GM12878 (cell line): Measurements from ENCODE around the gene MTHFD1L. TPM values are rescaled to one million over a fixed set of nuclear protein-coding genes. Genes with fewer than 3 reads are reported as not detected.
"Not testable (repeated sequence)": the region's sequence is repeated elsewhere in the genome, so short reads cannot be mapped to it uniquely, and the experiment has no call there.

Experiments
- ATAC-seq: fragments of 200-7000 bp; cut with Tn5 transposase; 3 replicates; pipeline ENCODE4 v1.9.1; 2020; ENCODE audit warnings: mild to moderate bottlenecking, moderate library complexity
- BruUV-seq: library from RNA; stranded (reverse); fragments of 400-500 nt; replicated peaks from 2 replicates; lab custom pipeline; 2021; lab: Mats Ljungman, UMichigan
- CTCF ChIA-PET: fragments of 300-600 bp; sonication (Branson Sonifier 250); formaldehyde crosslinking; extraction: SDS; loops from one replicate; lab custom pipeline; 2021; ENCODE audit warnings: inconsistent platforms; lab: Yijun Ruan, JAX
- POLR2A ChIA-PET: fragments of 350-600 bp; formaldehyde crosslinking; extraction: SDS; loops from one replicate; lab custom pipeline; 2021; ENCODE audit warnings: inconsistent platforms; lab: Charles Lee
- RAD21 ChIA-PET: fragments of 300-600 bp; sonication (Branson Sonifier 250); formaldehyde crosslinking; loops from one replicate; lab custom pipeline; 2023; ENCODE audit warnings: antibody characterized with exemption; ENCODE audit not compliant: unreplicated experiment; lab: Charles Lee
- SMC1A ChIA-PET: fragments of 300-600 bp; sonication (Branson Sonifier 250); formaldehyde crosslinking; loops from one replicate; lab custom pipeline; 2023; ENCODE audit not compliant: unreplicated experiment, uncharacterized antibody; lab: Charles Lee
- DNase-seq: peaks from one replicate; pipeline ENCODE4 v3.0.0-alpha.2; 2011; ENCODE audit warnings: low read depth, low spot score
- FAIRE-seq: peaks from 3 replicates; lab custom pipeline; 2011; peaks lifted over from hg19 to GRCh38; lab: Jason Lieb, UNC
- H2AFZ ChIP-seq: 2 replicates; pipeline ENCODE4 v1.6.0; 2011; ENCODE audit warnings: low read depth, low read length, control low read depth; ENCODE audit not compliant: control insufficient read depth
- H3K27ac ChIP-seq: 2 replicates; pipeline ENCODE4 v1.5.1; 2011; ENCODE audit warnings: control low read depth; ENCODE audit not compliant: control insufficient read depth, insufficient read depth
- H3K27me3 ChIP-seq, 2 experiments: replicated peaks in 1 of 2; 2 replicates each; pipeline versions ENCODE4 v1.6.0 to v1.6.1; 2011; ENCODE audit warnings: low read length in 1 of 2; ENCODE audit not compliant: control insufficient read depth in 2 of 2, insufficient read depth in 2 of 2
- H3K36me3 ChIP-seq, 2 experiments: 2 replicates each; pipeline ENCODE4 v1.5.1; 2011; ENCODE audit warnings: low read length in 1 of 2; ENCODE audit not compliant: control insufficient read depth in 2 of 2, insufficient read depth in 2 of 2
- H3K4me1 ChIP-seq: 2 replicates; pipeline ENCODE4 v1.6.1; 2011; ENCODE audit warnings: mild to moderate bottlenecking, low read length, moderate library complexity, mixed read lengths; ENCODE audit not compliant: control insufficient read depth, insufficient read depth
- H3K4me2 ChIP-seq: 2 replicates; pipeline ENCODE4 v1.6.0; 2011; ENCODE audit warnings: control low read depth; ENCODE audit not compliant: control insufficient read depth, insufficient read depth
- H3K4me3 ChIP-seq: fragments of 200-600 bp; sonication (generic); 2 replicates; pipeline ENCODE4 v1.5.1; 2016
- H3K79me2 ChIP-seq: 2 replicates; pipeline ENCODE4 v1.6.0; 2011; ENCODE audit warnings: low read length; ENCODE audit not compliant: control insufficient read depth, insufficient read depth
- H3K9ac ChIP-seq: 2 replicates; pipeline ENCODE4 v1.8.0; 2011; ENCODE audit warnings: low read length, control low read depth, mixed read lengths; ENCODE audit not compliant: control insufficient read depth, insufficient read depth
- H3K9me3 ChIP-seq: replicated peaks from 3 replicates; pipeline ENCODE4 v1.5.1; 2011; ENCODE audit warnings: mild to moderate bottlenecking, low read length; ENCODE audit not compliant: control insufficient read depth, insufficient read depth
- H4K20me1 ChIP-seq: 2 replicates; pipeline ENCODE4 v1.6.0; 2011; ENCODE audit not compliant: control insufficient read depth, insufficient read depth
- ATF7 ChIP-seq: fragments of 450-650 bp; IDR thresholded peaks from 2 replicates; pipeline ENCODE4 v1.6.1; 2016; ENCODE audit warnings: low read depth, mild to moderate bottlenecking
- BCL3 ChIP-seq: IDR thresholded peaks from 2 replicates; pipeline ENCODE4 v1.6.1; 2011; ENCODE audit warnings: borderline replicate concordance, low read depth, mild to moderate bottlenecking, moderate library complexity, low read length; ENCODE audit not compliant: insufficient read depth, poor library complexity, severe bottlenecking
- BHLHE40 ChIP-seq, 2 experiments: fragments of 450-650 bp in 1 of 2; IDR thresholded peaks; 2 replicates each; pipeline ENCODE4 v1.6.1; 2011 to 2017; ENCODE audit warnings: low read depth in 2 of 2, borderline replicate concordance in 1 of 2, improper control_type of control experiment in 1 of 2, low read length in 1 of 2, mild to moderate bottlenecking in 1 of 2
- CBFB ChIP-seq: IDR thresholded peaks from 2 replicates; pipeline ENCODE4 v1.6.1; 2016; ENCODE audit warnings: antibody characterized with exemption, low read depth
- CREM ChIP-seq: IDR thresholded peaks from 2 replicates; pipeline ENCODE4 v1.6.1; 2014; ENCODE audit warnings: antibody characterized with exemption, low read depth
- EED ChIP-seq: sonication (generic); IDR thresholded peaks from 2 replicates; pipeline ENCODE4 v1.6.1; 2016; ENCODE audit warnings: antibody characterized with exemption, low read depth
- EP300 ChIP-seq, 2 experiments: fragments of 150-350 bp in 1 of 2; IDR thresholded peaks; 2 replicates each; pipeline ENCODE4 v1.6.1; 2011 to 2012; ENCODE audit warnings: low read depth in 2 of 2, low read length in 2 of 2, borderline replicate concordance in 1 of 2, improper control_type of control experiment in 1 of 2, inconsistent platforms in 1 of 2; ENCODE audit not compliant: control insufficient read depth in 1 of 2
- IKZF1 ChIP-seq: fragments of 450-650 bp; conservative IDR thresholded peaks from 2 replicates; pipeline ENCODE4 v1.6.1; 2017; ENCODE audit warnings: antibody characterized with exemption, mild to moderate bottlenecking
- IKZF2 ChIP-seq, 2 experiments: fragments of 450-650 bp; IDR thresholded peaks; 2 replicates each; pipeline ENCODE4 v1.6.1; 2017; ENCODE audit warnings: mild to moderate bottlenecking in 2 of 2, moderate library complexity in 2 of 2
- IRF4 ChIP-seq: IDR thresholded peaks from 2 replicates; pipeline ENCODE4 v1.6.1; 2011; ENCODE audit warnings: low read depth, low read length
- MEF2B ChIP-seq: fragments of 450-650 bp; IDR thresholded peaks from 2 replicates; pipeline ENCODE4 v1.6.1; 2018; ENCODE audit warnings: mild to moderate bottlenecking, moderate library complexity; ENCODE audit not compliant: partially characterized antibody, poor library complexity, severe bottlenecking
- NFIC ChIP-seq: IDR thresholded peaks from 2 replicates; pipeline ENCODE4 v1.6.1; 2012; ENCODE audit warnings: low read depth, mild to moderate bottlenecking, inconsistent platforms, low read length, moderate library complexity
- RELB ChIP-seq: fragments of 450-650 bp; IDR thresholded peaks from 2 replicates; pipeline ENCODE4 v1.6.1; 2017; ENCODE audit warnings: low read depth, mild to moderate bottlenecking, moderate library complexity
- RUNX3 ChIP-seq: IDR thresholded peaks from 2 replicates; pipeline ENCODE4 v1.6.1; 2012; ENCODE audit warnings: low read length, inconsistent platforms
- ZBED1 ChIP-seq: IDR thresholded peaks from 2 replicates; pipeline ENCODE4 v1.6.1; 2016; ENCODE audit warnings: borderline replicate concordance
- ZNF687 ChIP-seq: fragments of 450-650 bp; IDR thresholded peaks from 2 replicates; pipeline ENCODE4 v1.6.1; 2017; ENCODE audit warnings: mild to moderate bottlenecking, moderate library complexity
- WGBS: methylation state at CpG from one replicate; pipeline ENCODE4 v1.1.6; 2016; ENCODE audit warnings: low lambda C conversion rate; ENCODE audit not compliant: insufficient replicate concordance, insufficient coverage; ENCODE audit errors: missing lambda C conversion rate; 5-methylcytosine and 5-hydroxymethylcytosine counted together
- in situ Hi-C: fragments of 300-500 bp; cut with MboI; formaldehyde crosslinking; loops from 9 replicates; pipeline ENCODE4 v1.14.3; 2018; ENCODE audit warnings: mixed read lengths
- intact Hi-C: fragments of 100-400 bp; cut with micrococcal nuclease; formaldehyde crosslinking; loops from one replicate; pipeline ENCODE4 v1.14.2; 2022; ENCODE audit not compliant: unreplicated experiment
- polyA plus RNA-seq, 11 experiments: library from polyadenylated mRNA; depleted of rRNA in 4 of 11; unstranded in 6 of 11; stranded (reverse) in 5 of 11; fragments of >200 nt; fragmentation: Nextera tagmentation in 4 of 11; fragmentation: Illumina TruSeq in 1 of 11; extraction: Ambion mirVana in 4 of 11; extraction: Trizol in 1 of 11; gene quantifications; 1 replicate in 1 of 11; 2 replicates in 10 of 11; pipeline versions ENCODE4 v1.2.1 to v1.2.3, GENCODE V29; 2011 to 2016; ENCODE audit warnings: inconsistent platforms in 2 of 11, missing spikeins in 2 of 11, low read depth in 1 of 11
- total RNA-seq, 4 experiments: library from RNA; depleted of rRNA in 3 of 4; stranded (reverse); fragments of >200 nt in 3 of 4; fragmentation: Illumina TruSeq in 1 of 4; extraction: Trizol in 1 of 4; gene quantifications; 2 replicates each; pipeline versions ENCODE4 v1.2.1 to v1.2.3, GENCODE V29; 2013 to 2021

MTHFD1L gene
- total and polyA plus RNA-seq, 10 of the 15 experiments (the other 5 are each of a cell fraction or from before 2014, with no cell fraction given), result 11.7 to 75.5 (median 28.8) TPM

GRCh38 chr6:150861448-150862168, 3.9 kb upstream of the MTHFD1L start:
- in situ Hi-C loops, H3K9me3 ChIP-seq, H3K27me3 ChIP-seq, intact Hi-C loops, BruUV-seq, FAIRE-seq, H3K79me2 ChIP-seq, SMC1A ChIA-PET, H3K4me3 ChIP-seq, H4K20me1 ChIP-seq, H3K9ac ChIP-seq, POLR2A ChIA-PET, H3K36me3 ChIP-seq: not testable (repeated sequence)
- Histone ChIP-seq H3K4me2 (peak overlapping the region; percentile 46), H3K27ac (peak overlapping the region; percentile 20; the same call in 1 of the 2 replicates), H2AFZ (peak overlapping the region; percentile 53), H3K4me1 (peaks cover 14% of the 10 kb centered on the region)
- ChIA-PET CTCF (interaction anchor here (1.0 to 1.3 kb wide), 2 partner anchors 21 to 463 kb away, joined by 3 read pairs; no protein-coding TSS in a partner anchor), RAD21 (interaction anchor here (1.3 kb wide), 1 partner anchor 174 kb away, joined by 3 read pairs; no protein-coding TSS in a partner anchor)
- WGBS, result 44% methylated on average over 8 of the region's 8 CpGs
- ATAC-seq, result peak; percentile 12
- peak; percentile 56 for DNase-seq
- peak in 1 of 2 experiments; percentile 59; a peak in 1 of 4 replicates for TF ChIP-seq BHLHE40 (IDR thresholded peaks at IDR 0.05; ENCODE audit: borderline replicate concordance in 1 of 2, low read depth in 2 of 2, low read length in 1 of 2)
- TF ChIP-seq IKZF2 (IDR thresholded peaks at IDR 0.05), result peak; percentile 73 to 79
- TF ChIP-seq ATF7, result 0 out of 2 replicates have a peak, but pooled peaks have one; percentile 19
- peak; percentile 82 for TF ChIP-seq EED
- peak; percentile 58 for TF ChIP-seq MEF2B
- peak; percentile 67 for TF ChIP-seq IKZF1
- peak; percentile 75 for TF ChIP-seq RELB
- 0 out of 2 replicates have a peak, but pooled peaks have one; percentile 18 for TF ChIP-seq IRF4
- 0 out of 2 replicates have a peak, but pooled peaks have one; percentile 23 for TF ChIP-seq CBFB
- TF ChIP-seq CREM, result peak; percentile 48; the same call in 1 of the 2 replicates
- 0 out of 2 replicates have a peak, but pooled peaks have one; percentile 18 for TF ChIP-seq ZBED1
- 0 out of 4 replicates have a peak, but pooled peaks of 1 of the 2 experiments have one; percentile 35 for TF ChIP-seq EP300 (IDR thresholded peaks at IDR 0.05; ENCODE audit: borderline replicate concordance in 1 of 2, control insufficient read depth in 1 of 2, low read depth in 2 of 2, low read length in 2 of 2)
- TF ChIP-seq RUNX3, result peak; percentile 87
- TF ChIP-seq NFIC, result peak; percentile 58
- 0 out of 2 replicates have a peak, but pooled peaks have one; percentile 54 for TF ChIP-seq ZNF687
- peak; percentile 23 for TF ChIP-seq BCL3
